Neural crest cell (in vitro differentiated cells): ENCODE measurements around the gene DGKD. TPM values are rescaled to one million over a fixed set of nuclear protein-coding genes. Genes with fewer than 3 reads are reported as not detected.

Experiments
- DNase-seq: peaks from one replicate; pipeline ENCODE4 v3.0.0; 2021; ENCODE audit warnings: low read depth, mixed read lengths, low spot score
- H3K27ac Mint-ChIP-seq: one replicate; pipeline ENCODE4 v1.8.0; 2021; ENCODE audit warnings: mild to moderate bottlenecking, mixed read lengths; ENCODE audit not compliant: unreplicated experiment
- H3K27me3 Mint-ChIP-seq: 2 replicates; pipeline ENCODE4 v1.8.0; 2021; ENCODE audit warnings: low read depth, mild to moderate bottlenecking, mixed read lengths
- H3K36me3 Mint-ChIP-seq: 2 replicates; pipeline ENCODE4 v1.8.0; 2021; ENCODE audit warnings: low read depth, mild to moderate bottlenecking, mixed read lengths
- H3K4me1 Mint-ChIP-seq: 2 replicates; pipeline ENCODE4 v1.8.0; 2021; ENCODE audit warnings: mixed read lengths
- H3K4me3 Mint-ChIP-seq: one replicate; pipeline ENCODE4 v1.8.0; 2021; ENCODE audit warnings: mild to moderate bottlenecking, mixed read lengths
- H3K9me3 Mint-ChIP-seq: 2 replicates; pipeline ENCODE4 v1.8.0; 2021; ENCODE audit warnings: mixed read lengths
- CTCF ChIP-seq: fragments of 200-600 bp; sonication (generic); conservative IDR thresholded peaks from 2 replicates; pipeline ENCODE4 v1.5.0; 2021; ENCODE audit warnings: antibody characterized with exemption, mild to moderate bottlenecking
- total RNA-seq: library from RNA; stranded (reverse); gene quantifications from 2 replicates; pipeline ENCODE4 v1.2.1, GENCODE V29; 2021

Gene DGKD
- total RNA-seq, 1 donor from 2014 or later, result 48.7 TPM

- H3K27ac Mint-ChIP-seq, result no peak overlapping the region
- DNase-seq, result no peak
- peaks cover 11% of the 10 kb centered on the region for H3K4me1 Mint-ChIP-seq
- TF ChIP-seq CTCF, result no peak
- no peaks in the 10 kb centered on the region for H3K36me3 Mint-ChIP-seq
- H3K27me3 Mint-ChIP-seq, result peaks cover 73% of the 10 kb centered on the region
- no peak overlapping the region for H3K4me3 Mint-ChIP-seq
- no peaks in the 10 kb centered on the region for H3K9me3 Mint-ChIP-seq
Observed at GRCh38 chr2:233325256-233325655, 29.0 kb upstream of the DGKD start.

DNA sequence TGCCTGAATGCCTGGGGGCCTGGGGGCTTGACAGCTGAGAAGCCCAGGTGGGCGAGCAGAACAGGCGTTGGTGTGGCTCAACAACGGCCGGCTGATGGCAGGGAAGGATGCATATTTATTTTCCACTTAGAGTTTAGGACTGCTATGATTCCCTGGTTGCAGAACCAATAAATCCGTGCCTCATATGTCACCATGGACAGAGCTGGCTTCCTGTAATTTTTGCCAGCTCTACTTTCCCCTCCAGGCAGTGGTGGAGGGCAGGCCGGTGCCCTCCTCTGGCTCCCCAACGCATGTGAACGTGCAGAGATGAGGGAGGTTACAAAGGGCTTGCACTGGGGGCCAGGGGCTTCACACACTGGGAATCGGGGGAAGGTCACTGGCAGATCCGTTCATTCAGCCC, 28.5 kb upstream of the DGKD start:
- H3K4me1 Mint-ChIP-seq, result peaks cover 11% of the 10 kb centered on the region

DNA sequence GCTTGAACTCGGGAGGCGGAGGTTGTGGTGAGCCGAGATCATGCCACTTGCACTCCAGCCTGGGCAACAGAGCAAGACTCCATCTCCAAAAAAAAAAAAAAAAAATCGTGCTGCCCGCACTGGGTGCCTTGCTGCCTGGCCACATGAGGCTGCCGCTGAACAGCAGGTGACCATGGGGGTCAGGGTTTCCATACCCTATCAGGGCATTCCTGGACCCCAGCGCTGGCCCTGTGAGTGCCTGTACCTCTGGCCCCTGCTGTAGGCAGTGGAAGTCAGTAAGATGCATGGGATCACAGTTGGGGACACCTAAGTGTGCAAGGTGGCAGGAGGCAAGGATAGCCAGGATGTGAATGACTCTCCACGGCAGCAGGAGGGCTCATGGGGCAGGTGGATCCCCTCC, 27.8 kb upstream of the DGKD start:
- no peak for TF ChIP-seq CTCF
- no peak overlapping the region for H3K27ac Mint-ChIP-seq
- H3K9me3 Mint-ChIP-seq, result no peaks in the 10 kb centered on the region
- H3K4me1 Mint-ChIP-seq, result peaks cover 11% of the 10 kb centered on the region
- no peaks in the 10 kb centered on the region for H3K36me3 Mint-ChIP-seq
- H3K4me3 Mint-ChIP-seq, result no peak overlapping the region
- no peak for DNase-seq
- peaks cover 68% of the 10 kb centered on the region for H3K27me3 Mint-ChIP-seq

More for the DNA sequence above, 28.5 kb upstream of the DGKD start:
- H3K9me3 Mint-ChIP-seq, result no peaks in the 10 kb centered on the region
- DNase-seq, result no peak
- no peaks in the 10 kb centered on the region for H3K36me3 Mint-ChIP-seq
- no peak for TF ChIP-seq CTCF
- H3K27ac Mint-ChIP-seq, result no peak overlapping the region
- H3K27me3 Mint-ChIP-seq, result peaks cover 68% of the 10 kb centered on the region
- H3K4me3 Mint-ChIP-seq, result no peak overlapping the region

GRCh38 chr2:233328922-233329321, 25.4 kb upstream of the DGKD start:
- no peak for TF ChIP-seq CTCF
- Mint-ChIP-seq H3K27me3 (peaks cover 73% of the 10 kb centered on the region), H3K9me3 (no peaks in the 10 kb centered on the region)

GRCh38 chr2:233329489-233330135, 24.7 kb upstream of the DGKD start:
- no peak overlapping the region for H3K4me3 Mint-ChIP-seq
- peaks cover 73% of the 10 kb centered on the region for H3K27me3 Mint-ChIP-seq
- DNase-seq, result no peak
- H3K36me3 Mint-ChIP-seq, result no peaks in the 10 kb centered on the region
- peaks cover 11% of the 10 kb centered on the region for H3K4me1 Mint-ChIP-seq
- no peaks in the 10 kb centered on the region for H3K9me3 Mint-ChIP-seq
- TF ChIP-seq CTCF, result no peak
- no peak overlapping the region for H3K27ac Mint-ChIP-seq

More at GRCh38 chr2:233328922-233329321, 25.4 kb upstream of the DGKD start:
- Mint-ChIP-seq H3K36me3 (no peaks in the 10 kb centered on the region), H3K27ac (no peak overlapping the region), H3K4me1 (peaks cover 11% of the 10 kb centered on the region), H3K4me3 (no peak overlapping the region)
- DNase-seq, result no peak
